C4-2B (cell line): ENCODE data around the gene TUBA4B.

Experiments
- CTCF ChIP-seq: fragments of 450-650 bp; conservative IDR thresholded peaks from 2 replicates; pipeline ENCODE4 v1.5.1; 2017; ENCODE audit warnings: mild to moderate bottlenecking
- ZFX ChIP-seq: fragments of 450-650 bp; IDR thresholded peaks from 2 replicates; pipeline ENCODE4 v1.6.1; 2017

- TF ChIP-seq CTCF (no peak), ZFX (no peak)
Measured at GRCh38 chr2:219287580-219288265, 34.7 kb downstream of the TUBA4B start.
